HK-2 (cell line): ENCODE measurements around the gene EXD3.
"Not testable (repeated sequence)": the region's sequence is repeated elsewhere in the genome, so short reads cannot be mapped to it uniquely, and the experiment has no call there.

Experiments used
- DNase-seq: peaks from one replicate; pipeline ENCODE4 v3.0.0-alpha.2; 2018; ENCODE audit not compliant: unreplicated experiment

EXD3 gene

DNA sequence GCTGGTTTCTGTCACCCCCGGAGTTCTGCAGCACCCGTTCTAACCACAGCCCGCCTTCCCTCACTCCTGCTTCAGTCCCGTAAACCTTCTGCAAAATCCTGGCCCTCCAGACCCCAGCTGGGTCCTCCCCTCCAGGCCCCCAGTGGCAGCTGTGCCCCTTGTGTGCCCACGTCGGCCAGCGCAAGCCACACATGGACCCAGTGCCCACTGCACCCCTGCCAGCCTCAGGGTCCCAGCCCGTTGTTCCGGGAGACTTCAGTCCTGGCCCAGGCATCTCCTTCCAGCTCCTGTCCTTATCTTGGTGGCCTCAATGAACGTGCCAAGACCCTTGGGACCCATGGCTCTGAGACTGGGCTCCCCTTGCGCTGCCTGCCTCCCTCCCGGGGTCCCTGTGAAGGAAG is 43.2 kb downstream of the EXD3 start:
- no peak for DNase-seq

DNA sequence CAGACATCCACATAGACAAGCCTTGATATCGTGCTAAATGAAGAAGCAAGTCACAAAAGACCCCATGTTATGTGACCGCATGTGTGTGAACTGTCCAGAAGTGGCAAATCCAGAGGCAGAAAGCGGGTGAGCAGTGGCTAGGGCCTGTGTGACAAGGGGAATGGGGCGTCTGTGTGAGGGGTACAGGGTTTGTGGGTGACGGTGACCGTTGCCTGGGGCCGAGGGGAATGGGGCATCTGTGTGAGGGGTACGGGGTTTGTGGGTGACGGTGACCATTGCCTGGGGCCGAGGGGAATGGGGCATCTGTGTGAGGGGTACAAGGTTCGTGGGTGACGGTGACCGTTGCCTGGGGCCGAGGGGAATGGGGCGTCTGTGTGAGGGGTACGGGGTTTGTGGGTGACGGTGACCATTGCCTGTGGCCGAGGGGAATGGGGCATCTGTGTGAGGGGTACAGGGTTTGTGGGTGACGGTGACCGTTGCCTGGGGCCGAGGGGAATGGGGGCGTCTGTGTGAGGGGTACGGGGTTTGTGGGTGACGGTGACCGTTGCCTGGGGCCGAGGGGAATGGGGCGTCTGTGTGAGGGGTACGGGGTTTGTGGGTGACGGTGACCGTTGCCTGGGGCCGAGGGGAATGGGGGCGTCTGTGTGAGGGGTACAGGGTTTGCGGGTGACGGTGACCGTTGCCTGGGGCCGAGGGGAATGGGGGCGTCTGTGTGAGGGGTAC is 44.1 kb downstream of the EXD3 start:
- not testable (repeated sequence) for DNase-seq

DNA sequence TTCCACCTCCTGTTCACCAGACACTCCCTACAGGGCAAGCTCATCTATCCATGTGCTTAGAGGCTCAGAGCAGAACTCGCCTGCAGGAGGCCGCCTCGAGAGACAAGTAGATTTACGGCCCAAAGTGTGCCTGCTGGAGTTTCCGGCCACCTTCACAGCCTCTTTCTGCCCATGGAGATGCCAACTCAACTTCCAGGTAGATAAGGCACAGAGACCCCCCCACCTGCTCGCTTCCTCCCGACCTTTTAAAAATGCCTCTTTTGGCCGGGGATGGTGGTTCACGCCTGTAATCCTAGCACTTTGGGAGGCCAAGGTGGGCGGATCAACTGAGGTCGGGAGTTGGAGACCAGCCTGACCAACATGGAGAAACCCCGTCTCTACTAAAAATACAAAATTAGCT is 46.6 kb downstream of the EXD3 start:
- no peak for DNase-seq

DNA sequence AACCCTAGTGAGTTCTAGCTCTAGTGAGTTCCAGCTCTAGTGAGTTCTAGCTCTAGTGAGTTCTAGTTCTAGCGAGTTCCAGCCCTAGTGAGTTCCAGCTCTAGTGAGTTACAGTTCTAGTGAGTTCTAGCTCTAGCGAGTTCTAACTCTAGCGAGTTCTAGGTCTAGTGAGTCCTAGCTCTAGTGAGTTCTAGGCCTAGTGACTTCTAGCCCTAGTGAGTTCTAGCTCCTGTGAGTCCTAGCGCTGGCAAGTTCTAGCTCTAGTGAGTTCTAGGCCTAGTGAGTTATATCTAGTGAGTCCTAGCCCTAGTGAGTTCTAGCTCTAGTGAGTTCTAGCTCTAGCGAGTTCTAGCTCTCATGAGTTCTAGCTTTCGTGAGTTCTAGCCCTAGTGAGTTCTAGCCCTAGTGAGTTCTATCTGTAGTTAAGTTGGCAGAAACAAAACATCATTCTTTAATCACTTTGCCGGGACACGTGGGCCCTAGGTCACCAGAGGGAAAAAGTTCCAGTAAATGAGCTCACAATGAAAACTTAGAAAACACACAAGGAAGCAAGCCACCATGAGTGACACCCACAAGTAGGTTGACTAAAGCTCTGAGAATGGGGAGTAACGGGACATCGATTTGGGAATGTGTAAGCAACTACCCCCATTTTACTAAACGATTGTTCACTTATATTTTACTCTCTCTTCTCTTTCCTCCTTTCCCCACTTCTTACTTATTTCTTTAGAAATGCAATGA is 47.5 kb downstream of the EXD3 start:
- DNase-seq, result no peak

DNA sequence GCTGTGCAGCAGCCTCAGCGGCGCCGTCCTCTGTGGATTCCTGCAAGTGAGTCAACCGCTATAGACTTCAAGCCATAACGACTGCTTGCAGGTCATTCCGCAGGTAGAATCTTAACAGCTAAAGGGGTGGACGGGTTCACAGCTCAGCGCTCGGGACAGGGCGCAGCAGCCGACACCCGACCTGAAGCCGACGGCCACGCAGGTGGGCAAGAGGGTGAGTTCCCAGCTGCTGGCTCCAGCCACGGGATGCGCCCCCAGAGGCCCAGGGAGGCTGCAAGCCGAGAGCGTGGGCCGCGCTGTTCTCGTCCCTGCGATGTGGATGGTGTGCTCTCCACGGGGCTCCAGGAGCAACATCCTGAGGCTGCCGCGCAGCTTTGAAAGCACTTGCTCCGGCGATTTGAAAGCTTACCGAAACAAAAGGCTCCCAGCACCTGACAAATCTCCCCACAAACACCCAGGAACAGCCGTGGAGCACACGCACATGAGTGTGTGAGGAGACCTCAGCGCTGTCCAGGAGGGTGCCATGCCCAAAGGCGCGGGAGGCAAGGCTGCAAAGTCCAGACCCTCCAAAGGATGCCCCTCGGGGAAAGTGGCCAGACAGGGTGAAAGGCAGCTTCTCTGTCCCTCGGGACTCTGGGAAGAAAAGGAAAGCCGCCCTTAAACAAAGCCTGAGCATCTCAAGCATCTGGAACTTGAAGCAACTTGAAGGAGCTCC is 48.7 kb downstream of the EXD3 start:
- DNase-seq, result no peak

DNA sequence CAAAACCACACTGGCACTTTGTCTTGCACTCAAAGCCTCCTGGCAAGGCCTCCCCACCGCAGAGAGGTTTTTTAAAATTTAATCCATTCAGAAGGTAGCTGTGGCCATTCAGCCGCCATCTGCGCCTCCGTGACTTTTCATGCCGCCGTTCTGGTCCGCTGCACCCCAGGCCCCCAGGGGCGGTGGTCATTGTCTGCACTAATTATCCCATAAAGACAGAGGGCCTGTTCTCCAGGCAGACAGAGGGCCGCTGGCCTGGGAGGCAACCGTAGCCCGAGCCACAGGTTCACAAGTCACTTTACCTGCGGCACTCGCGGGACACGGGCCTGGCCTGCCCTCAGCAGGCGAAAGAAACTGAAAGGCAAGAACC is 49.4 kb downstream of the EXD3 start:
- peak; percentile 59 for DNase-seq

DNA sequence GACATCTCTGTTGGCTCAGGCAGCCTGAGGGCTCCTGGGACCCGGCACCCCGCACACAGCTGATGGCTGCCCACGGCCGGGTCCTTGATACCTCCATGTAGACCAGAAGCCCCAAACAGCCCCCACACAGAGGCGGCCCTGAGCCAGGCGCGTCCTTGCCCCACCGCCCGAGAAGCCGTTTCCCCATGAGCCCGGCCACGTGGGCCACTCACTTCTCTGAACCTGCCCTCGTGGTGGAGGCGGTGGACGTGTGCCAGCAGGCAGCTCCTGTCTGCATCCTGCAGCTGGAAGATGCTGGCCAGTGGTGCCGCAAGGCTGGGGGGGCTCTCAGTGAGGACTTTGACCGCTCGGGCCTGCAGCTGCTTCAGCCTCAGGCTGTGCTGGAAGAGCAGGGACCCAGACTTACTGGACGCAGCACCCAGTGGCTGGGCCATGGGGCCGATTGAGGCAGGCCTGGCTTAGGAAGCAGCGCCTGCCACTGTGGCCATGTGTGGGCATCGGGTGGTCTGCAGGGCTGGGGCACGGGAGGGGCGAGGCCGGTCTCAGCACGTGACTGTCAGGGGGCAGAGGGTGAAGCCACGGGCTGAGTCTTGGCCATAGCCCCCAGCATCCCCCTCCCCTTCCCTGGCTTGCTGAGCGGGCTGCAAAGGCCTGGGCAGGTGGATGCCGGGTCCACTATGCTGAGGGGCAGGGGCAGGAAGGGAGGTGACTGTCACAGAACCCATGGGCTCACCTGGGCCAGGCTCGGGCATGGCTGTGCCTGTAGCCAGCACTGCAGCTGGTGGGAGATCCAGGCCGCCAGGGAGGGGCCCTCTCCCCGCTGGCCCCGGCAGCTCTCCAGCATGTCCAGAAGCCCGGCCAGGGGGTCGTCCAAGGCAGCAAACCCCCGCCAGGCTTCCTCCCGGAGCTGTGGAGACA is 50.0 kb downstream of the EXD3 start:
- no peak for DNase-seq

DNA sequence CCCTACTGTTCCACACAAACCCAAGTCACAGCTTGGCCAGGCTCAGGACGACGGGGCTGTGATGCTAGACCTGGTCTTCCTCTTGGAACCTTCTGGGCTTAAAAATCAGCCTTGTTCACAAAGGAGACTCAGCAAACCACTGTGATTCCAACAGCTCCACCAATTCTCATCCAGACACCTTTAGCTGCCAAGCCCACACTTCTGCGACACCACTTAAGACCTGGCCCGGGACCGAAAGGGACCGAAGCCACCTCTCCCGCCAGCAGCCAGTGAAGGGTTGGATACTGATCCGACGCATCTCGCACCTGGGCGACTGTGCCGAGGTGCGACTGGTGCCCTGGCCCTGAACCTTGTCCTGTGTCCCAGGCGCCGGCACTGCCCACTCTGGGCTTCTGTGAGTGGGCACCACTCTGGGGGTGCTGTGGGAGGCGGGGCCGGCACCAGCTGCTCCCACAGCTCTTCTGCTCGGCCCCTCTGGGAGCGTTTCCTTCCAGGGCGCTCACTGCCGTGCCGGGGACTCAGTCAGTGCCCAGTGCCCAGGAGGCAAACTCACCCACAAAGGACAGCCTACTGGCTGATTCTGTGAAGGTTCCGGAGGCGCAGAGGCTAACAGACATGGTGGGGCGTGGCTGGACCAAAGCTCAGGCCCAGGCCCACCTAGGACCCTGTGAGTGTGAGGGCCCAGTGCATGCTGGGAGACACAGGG is 50.9 kb downstream of the EXD3 start:
- no peak for DNase-seq

DNA sequence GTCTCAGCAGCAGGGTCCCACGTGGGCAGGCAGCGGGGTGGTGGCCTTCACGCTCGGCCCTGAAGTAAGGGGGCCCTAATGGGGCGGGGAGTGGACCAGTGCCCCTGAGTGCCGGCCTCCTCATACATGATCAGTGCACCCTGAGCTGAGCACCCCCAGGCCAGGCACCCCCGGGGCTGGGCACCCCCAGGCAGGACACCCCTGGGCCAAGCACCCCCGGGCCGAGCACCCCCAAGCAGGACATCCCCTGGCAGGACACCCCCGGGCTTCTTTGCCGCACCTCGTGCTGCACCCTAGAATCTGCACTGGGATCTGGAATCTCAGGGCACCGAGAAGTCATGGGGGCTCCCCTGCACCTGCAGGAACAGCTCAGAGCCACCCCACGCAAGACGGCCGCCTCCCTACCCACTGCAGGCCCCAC is 51.4 kb downstream of the EXD3 start:
- no peak for DNase-seq

DNA sequence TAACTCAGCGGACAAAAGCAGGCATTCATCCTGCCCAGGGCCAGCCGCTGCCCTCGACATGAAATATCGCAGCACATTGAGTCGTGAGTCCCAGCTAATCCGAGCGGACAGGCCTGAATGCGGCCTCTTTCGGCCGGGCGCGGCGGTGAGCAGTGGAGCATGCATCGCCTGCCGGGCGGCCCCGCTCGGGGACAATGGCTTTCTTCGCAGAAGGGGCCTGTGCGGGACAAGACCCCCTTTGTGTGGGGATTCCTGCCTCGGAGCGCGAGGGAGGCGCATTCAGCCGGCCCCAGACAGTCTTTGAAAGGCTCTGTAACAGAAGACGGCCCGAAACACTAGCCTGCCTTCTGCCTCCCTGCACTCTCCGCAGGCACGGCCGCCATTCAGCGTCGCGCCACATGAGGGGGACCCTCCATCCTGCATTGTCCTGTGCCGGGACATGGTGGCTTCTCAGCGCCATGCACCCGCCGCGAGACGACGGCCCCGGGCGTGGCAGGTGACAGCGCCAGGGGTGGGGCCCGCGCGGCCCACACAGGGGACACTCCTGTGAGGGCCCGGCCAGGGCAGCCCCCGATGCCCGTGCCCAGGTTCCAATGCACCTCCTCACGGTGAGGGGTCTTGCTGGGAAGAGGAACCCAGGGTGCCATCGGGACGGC is 52.0 kb downstream of the EXD3 start:
- no peak for DNase-seq

DNA sequence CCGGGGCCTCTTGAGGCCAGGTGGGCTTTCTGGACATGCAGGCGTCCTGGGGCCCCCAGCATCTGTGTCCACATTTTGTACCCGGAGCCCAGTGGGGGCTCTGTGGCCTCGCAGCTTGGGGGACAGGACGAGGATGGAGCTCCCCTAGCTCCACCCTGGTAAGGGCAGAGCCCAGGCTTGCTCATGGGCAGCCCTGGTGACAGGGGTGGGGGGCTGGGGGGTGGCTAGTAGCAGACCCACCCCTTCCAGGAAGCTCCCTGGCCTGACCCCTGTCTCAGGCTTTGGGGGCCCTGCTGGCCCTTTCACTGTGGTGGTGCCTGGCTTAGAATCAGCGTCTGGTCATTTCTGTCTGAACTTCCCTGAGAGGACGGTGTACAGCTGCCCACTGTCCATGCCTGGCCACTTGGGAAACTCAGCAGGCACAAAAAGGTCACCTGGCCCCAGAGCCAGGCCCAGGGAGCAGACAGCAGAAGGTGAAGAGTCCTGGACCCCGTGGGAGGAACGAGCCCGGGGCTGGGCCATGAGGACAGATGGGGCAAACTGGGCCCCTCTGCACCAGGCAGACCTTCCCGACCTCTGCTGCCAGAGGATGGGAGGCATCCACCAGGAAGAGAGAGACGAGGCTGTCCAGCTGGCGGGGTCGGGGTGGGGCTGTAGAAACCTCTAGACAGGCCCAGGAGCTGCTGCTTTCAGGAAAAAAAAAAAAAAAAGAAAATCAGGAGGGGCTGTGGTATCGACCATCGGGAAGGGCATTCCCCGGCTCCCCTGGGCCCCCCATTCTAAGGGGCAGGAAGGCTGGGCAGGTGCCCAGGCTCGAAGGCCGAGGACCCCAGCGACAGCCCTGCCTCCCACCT is 52.8 kb downstream of the EXD3 start:
- no peak for DNase-seq

DNA sequence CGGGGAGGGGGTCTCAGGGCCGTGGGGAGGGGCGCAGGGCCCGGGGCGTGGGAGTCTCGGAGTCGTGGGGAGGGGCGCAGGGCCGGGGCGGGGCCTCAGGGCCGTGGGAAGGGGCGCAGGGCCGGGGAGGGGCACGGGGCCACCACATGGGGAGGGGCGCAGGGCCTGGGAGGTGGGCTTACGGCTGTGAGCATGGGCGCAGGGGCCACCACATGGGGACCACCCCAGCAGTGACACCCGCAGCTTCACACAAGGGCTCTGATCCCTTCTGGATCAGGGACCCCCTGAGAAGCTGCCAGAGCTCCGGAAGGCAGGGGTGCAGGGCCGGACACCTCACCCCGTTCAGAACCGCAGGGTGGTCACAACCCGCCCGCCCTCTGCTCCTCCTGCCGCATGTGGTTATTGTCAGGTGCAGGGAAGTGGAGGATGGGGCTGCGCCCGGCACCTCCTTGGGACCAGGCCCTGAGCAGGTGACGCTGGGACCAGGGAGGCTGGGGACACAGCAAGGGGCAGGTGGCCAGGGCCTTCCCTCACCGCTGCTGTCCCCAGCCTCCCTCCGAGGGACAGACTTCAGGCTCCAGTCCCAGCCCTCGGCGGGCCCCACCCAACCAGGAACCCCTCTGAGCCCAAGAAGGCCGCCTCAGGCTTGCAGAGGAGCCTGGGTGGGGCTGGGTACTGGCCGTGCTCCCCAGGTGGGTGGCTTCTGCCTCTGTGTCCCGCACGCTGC is 53.7 kb downstream of the EXD3 start:
- DNase-seq, result no peak

DNA sequence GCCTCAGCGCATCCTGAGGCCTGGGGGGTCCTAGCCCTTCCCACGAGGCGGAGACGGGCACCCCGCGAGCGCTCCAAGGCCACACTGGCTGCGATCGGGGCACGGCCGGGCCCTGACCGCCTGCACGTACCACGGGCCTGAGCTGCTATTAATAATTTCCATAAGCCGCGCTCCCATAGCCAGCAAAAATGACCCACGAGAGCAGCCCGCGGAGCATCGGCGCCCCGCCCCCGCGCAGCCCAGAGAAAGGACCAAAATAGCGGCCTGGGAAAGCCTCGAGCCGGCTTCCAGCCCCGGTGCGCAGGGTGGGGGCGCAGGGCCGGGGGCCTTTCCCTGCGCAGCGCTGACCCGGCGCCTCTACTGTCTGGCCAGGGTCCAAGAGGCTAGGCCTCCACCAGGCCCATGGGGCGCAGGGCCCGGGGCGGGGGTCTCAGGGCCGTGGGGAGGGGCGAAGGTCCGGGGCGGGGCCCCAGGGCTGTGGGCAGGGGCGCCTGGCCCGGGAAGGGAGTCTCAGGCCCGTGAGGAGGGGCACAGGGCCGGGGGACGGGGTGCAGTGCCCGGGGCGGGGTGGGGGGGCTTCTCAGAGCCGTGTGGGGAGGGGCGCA is 54.4 kb downstream of the EXD3 start:
- no peak for DNase-seq

DNA sequence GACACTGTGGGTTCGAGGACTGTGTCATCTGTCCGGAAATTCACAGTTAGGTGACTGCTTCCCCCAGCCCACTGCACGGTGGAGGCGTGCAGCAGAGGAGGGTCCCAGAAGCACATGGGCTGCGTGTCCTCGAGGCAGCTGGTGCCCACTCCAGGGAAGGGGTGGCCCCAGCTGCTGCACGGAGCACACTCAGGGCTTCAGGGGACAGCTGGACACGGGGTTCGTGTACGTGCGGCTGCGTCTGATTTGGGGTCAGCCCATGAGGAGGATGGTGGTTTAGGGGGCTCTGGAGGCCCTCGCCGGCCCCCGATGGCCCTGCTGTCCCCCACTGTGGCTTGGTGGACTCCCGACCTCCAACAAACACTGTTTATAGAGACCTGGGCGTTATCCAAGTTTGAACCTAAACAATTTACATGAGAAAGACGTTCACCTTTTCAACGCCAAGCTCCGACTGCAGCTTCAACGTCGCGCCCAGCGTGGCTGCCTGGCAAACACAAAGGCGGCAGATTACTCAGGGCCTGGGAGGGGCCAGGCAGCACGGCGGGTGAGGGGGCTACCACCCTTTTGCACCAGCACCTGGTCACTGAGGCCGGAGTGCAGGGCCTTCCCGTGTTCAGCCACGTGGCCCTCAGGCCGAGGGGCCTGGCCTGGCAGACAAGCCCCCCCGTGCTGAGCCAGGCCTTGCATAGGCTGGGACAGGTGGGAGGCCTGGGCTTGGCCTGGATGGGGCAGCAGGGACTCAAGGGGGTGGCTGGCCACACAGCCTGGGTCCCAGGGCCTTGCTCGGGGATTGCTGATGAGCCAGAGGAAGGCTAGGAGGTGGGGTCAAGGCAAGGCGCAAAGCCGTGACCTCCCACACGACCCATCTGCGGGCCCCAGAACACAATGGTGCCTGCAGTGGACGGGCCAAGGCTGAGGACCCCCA is 55.2 kb downstream of the EXD3 start:
- DNase-seq, result no peak

DNA sequence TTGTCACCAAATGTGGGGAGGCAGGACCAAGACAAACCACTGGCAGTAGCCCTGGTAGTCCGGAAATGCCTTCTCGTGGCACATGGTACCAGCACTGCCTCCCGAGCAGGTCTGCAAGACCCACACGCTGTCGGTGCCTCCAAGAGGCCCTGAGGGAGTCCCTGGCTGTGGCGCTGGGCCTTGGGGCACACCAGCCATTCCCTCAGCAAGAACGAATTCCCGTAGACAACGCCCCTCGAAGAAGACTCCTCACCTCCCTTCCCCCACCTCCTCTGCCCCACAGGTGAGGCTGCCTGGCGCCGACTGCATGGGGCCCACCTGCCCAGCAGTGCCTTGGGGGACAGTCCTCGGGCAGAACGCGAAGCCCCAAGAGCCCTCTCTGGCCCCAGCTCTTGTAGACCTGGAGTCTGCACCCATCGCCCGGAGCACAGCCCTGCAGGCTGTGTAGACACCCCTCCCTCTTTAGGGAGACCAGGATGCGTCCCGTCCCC is 56.0 kb downstream of the EXD3 start:
- DNase-seq, result no peak

DNA sequence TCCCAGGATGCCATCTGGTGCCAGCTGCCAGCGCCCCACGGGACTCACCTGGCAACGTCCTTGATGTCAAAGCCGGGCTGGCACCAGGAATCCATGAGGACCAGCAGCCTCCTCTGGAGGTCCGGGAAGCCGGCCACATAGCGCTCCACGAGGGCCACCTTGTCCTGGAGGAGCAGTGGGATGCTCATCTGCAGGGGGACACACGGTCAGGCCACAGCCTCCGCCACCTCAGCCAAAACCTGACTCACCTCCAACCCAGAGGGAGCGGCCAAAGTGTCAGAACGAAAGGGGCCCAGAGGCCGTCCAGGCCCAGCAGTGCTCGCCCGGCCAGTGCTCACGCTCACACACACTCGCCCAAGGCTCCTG is 56.5 kb downstream of the EXD3 start:
- no peak for DNase-seq
